H9 (cell line): Measurements from ENCODE around the gene DMD. TPM values are rescaled to one million over a fixed set of nuclear protein-coding genes. Genes with fewer than 3 reads are reported as not detected.

Experiments
- DNase-seq: peaks from one replicate; pipeline ENCODE4 v3.0.0-alpha.2; 2017
- H2AFZ ChIP-seq: one replicate; pipeline ENCODE4 v1.6.1; 2013; ENCODE audit warnings: mild to moderate bottlenecking, low read length, control low read depth, moderate library complexity
- H2AK5ac ChIP-seq: 2 replicates; pipeline ENCODE4 v1.6.1; 2013; ENCODE audit warnings: low read length, control low read depth, mixed read lengths; ENCODE audit not compliant: insufficient read length
- H2BK120ac ChIP-seq: one replicate; pipeline ENCODE4 v1.6.1; 2013; ENCODE audit warnings: low read depth, mild to moderate bottlenecking, low read length, control low read depth, inconsistent platforms; ENCODE audit not compliant: poor library complexity, severe bottlenecking
- H2BK12ac ChIP-seq: 2 replicates; pipeline ENCODE4 v1.6.1; 2013; ENCODE audit warnings: low read length, control low read depth, mixed read lengths, low read depth; ENCODE audit not compliant: insufficient read length
- H2BK15ac ChIP-seq: 2 replicates; pipeline ENCODE4 v1.6.1; 2013; ENCODE audit warnings: low read depth, low read length, control low read depth
- H2BK20ac ChIP-seq: one replicate; pipeline ENCODE4 v1.6.1; 2013; ENCODE audit warnings: low read depth, mild to moderate bottlenecking, low read length, control low read depth, inconsistent platforms; ENCODE audit not compliant: poor library complexity, severe bottlenecking
- H2BK5ac ChIP-seq: 2 replicates; pipeline ENCODE4 v1.6.1; 2013; ENCODE audit warnings: low read length, control low read depth, mixed read lengths; ENCODE audit not compliant: insufficient read length
- H3K14ac ChIP-seq: 2 replicates; pipeline ENCODE4 v1.6.1; 2013; ENCODE audit warnings: low read length, control low read depth; ENCODE audit not compliant: insufficient read depth
- H3K18ac ChIP-seq: 2 replicates; pipeline ENCODE4 v1.6.1; 2013; ENCODE audit warnings: low read depth, mild to moderate bottlenecking, mixed read lengths, low read length, control low read depth; ENCODE audit not compliant: insufficient read length
- H3K23ac ChIP-seq: 2 replicates; pipeline ENCODE4 v1.6.1; 2013; ENCODE audit warnings: low read length, control low read depth, mixed read lengths, low read depth; ENCODE audit not compliant: insufficient read length
- H3K23me2 ChIP-seq: 2 replicates; pipeline ENCODE4 v1.6.1; 2013; ENCODE audit warnings: low read depth, mild to moderate bottlenecking, mixed read lengths, low read length, control low read depth; ENCODE audit not compliant: insufficient read length, poor library complexity, severe bottlenecking
- H3K27ac ChIP-seq: 2 replicates; pipeline ENCODE4 v1.5.1; 2013; ENCODE audit warnings: low read length, control low read depth, mixed read lengths, low read depth; ENCODE audit not compliant: insufficient read length
- H3K27me3 ChIP-seq: 2 replicates; pipeline ENCODE4 v1.6.1; 2013; ENCODE audit warnings: low read length, control low read depth, inconsistent platforms; ENCODE audit not compliant: insufficient read depth
- H3K4ac ChIP-seq: 2 replicates; pipeline ENCODE4 v1.6.1; 2013; ENCODE audit warnings: low read depth, mild to moderate bottlenecking, control low read depth, inconsistent platforms, low read length, moderate library complexity
- H3K4me1 ChIP-seq: 2 replicates; pipeline ENCODE4 v1.6.1; 2013; ENCODE audit warnings: low read length, control low read depth, inconsistent platforms; ENCODE audit not compliant: insufficient read depth
- H3K4me2 ChIP-seq: 2 replicates; pipeline ENCODE4 v1.6.1; 2013; ENCODE audit warnings: low read length, control low read depth, mixed read lengths; ENCODE audit not compliant: insufficient read length, insufficient read depth
- H3K56ac ChIP-seq: 2 replicates; pipeline ENCODE4 v1.6.1; 2013; ENCODE audit warnings: low read depth, mild to moderate bottlenecking, mixed read lengths, low read length, control low read depth; ENCODE audit not compliant: insufficient read length
- H3K79me1 ChIP-seq: 2 replicates; pipeline ENCODE4 v1.6.1; 2013; ENCODE audit warnings: low read depth, mild to moderate bottlenecking, moderate library complexity, low read length, control low read depth, inconsistent platforms; ENCODE audit not compliant: insufficient read depth, poor library complexity, severe bottlenecking
- H3K79me2 ChIP-seq: 2 replicates; pipeline ENCODE4 v1.6.1; 2013; ENCODE audit warnings: low read length, control low read depth, inconsistent platforms; ENCODE audit not compliant: insufficient read depth
- H3K9ac ChIP-seq: 2 replicates; pipeline ENCODE4 v1.6.1; 2013; ENCODE audit warnings: low read length, control low read depth, mixed read lengths; ENCODE audit not compliant: insufficient read length; ENCODE audit errors: extremely low read depth
- H3K9me3 ChIP-seq: one replicate; pipeline ENCODE4 v1.6.1; 2013; ENCODE audit warnings: low read depth, low read length, inconsistent platforms; ENCODE audit not compliant: control insufficient read depth
- H3T11ph ChIP-seq: one replicate; pipeline ENCODE4 v1.6.1; 2013; ENCODE audit warnings: mild to moderate bottlenecking, low read length, control low read depth, inconsistent platforms
- H4K20me1 ChIP-seq: one replicate; pipeline ENCODE4 v1.6.1; 2013; ENCODE audit not compliant: control insufficient read depth, insufficient read length, insufficient read depth
- H4K5ac ChIP-seq: 2 replicates; pipeline ENCODE4 v1.6.1; 2013; ENCODE audit warnings: low read depth, mild to moderate bottlenecking, mixed read lengths, low read length, control low read depth; ENCODE audit not compliant: insufficient read length
- H4K8ac ChIP-seq: replicated peaks from 2 replicates; pipeline ENCODE4 v1.6.1; 2013; ENCODE audit warnings: low read length, control low read depth, mixed read lengths, low read depth; ENCODE audit not compliant: insufficient read length
- H4K91ac ChIP-seq: 2 replicates; pipeline ENCODE4 v1.6.1; 2013; ENCODE audit warnings: low read depth, mild to moderate bottlenecking, moderate library complexity, mixed read lengths, low read length, control low read depth; ENCODE audit not compliant: insufficient read length
- H3K27ac Mint-ChIP-seq, 3 experiments: 2 replicates in 2 of 3; 3 replicates in 1 of 3; pipeline ENCODE4 v1.8.0; 2020 to 2021; ENCODE audit warnings: mixed read lengths in 3 of 3, mild to moderate bottlenecking in 1 of 3, moderate library complexity in 1 of 3
- H3K27me3 Mint-ChIP-seq: 2 replicates; pipeline ENCODE4 v1.8.0; 2021; ENCODE audit warnings: low read depth, mild to moderate bottlenecking, moderate library complexity, mixed read lengths
- H3K36me3 Mint-ChIP-seq, 3 experiments: 2 replicates in 2 of 3; 3 replicates in 1 of 3; pipeline ENCODE4 v1.8.0; 2020 to 2021; ENCODE audit warnings: low read depth in 3 of 3, mixed read lengths in 3 of 3; ENCODE audit not compliant: insufficient read depth in 1 of 3
- H3K4me1 Mint-ChIP-seq, 2 experiments: 2 replicates each; pipeline ENCODE4 v1.8.0; 2020; ENCODE audit warnings: mixed read lengths in 2 of 2
- H3K4me3 Mint-ChIP-seq, 2 experiments: 2 replicates in 1 of 2; 3 replicates in 1 of 2; pipeline ENCODE4 v1.8.0; 2020 to 2021; ENCODE audit warnings: mild to moderate bottlenecking in 2 of 2, mixed read lengths in 2 of 2, moderate library complexity in 1 of 2
- H3K9me3 Mint-ChIP-seq, 2 experiments: 2 replicates in 1 of 2; 3 replicates in 1 of 2; pipeline ENCODE4 v1.8.0; 2020; ENCODE audit warnings: mild to moderate bottlenecking in 2 of 2, mixed read lengths in 2 of 2, moderate library complexity in 1 of 2
- WGBS: extraction: QIAGEN DNeasy Blood & Tissue Kit; methylation state at CpG from one replicate; pipeline ENCODE4 v1.1.7; 2013; ENCODE audit warnings: missing lambda C conversion rate, low lambda C conversion rate, mixed read lengths; ENCODE audit not compliant: insufficient read length; ENCODE audit errors: extremely low coverage; 5-methylcytosine and 5-hydroxymethylcytosine counted together
- total RNA-seq: library from RNA; stranded (reverse); gene quantifications from 2 replicates; pipeline ENCODE4 v1.2.1, GENCODE V29; 2021
- TF ChIP-seq, protein P1 (sequence below): fragments of 200-600 bp; sonication (generic); conservative IDR thresholded peaks from 3 replicates; pipeline ENCODE4 v1.8.0; 2021; ENCODE audit warnings: antibody characterized with exemption, mild to moderate bottlenecking

The DMD gene
- total RNA-seq, 1 experiment from 2014 or later: 3.8 TPM

DNA sequence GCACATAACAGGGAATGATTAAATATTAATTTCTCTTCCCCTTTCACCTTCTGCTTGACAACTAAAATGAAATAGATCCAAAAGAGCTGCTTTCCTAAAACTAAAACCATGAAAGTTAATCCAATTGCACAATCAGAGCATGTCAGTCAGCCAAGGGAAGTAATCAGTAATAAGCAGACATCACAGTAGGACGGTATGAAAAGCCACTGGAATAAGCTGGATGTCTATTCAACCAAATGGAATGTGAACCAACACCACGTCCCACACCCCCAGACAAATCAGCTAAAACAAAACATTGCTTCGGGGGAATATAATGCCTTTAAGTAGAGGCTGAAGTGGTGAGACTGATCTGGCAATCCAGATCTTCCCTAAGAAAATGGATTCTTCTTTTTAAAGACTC, 1280.1 kb downstream of the DMD start:
- no peak overlapping the region for H3K4me2 ChIP-seq
- Mint-ChIP-seq H3K4me1 (no peaks in the 10 kb centered on the region), H3K9me3 (peaks cover 31 to 44% of the 10 kb centered on the region in 2 experiments), H3K4me3 (no peak overlapping the region), H3K27ac (no peak overlapping the region), H3K36me3 (no peaks in the 10 kb centered on the region; a peak in 1 of 7 replicates), H3K27me3 (no peaks in the 10 kb centered on the region)
- H3K18ac ChIP-seq: no peak overlapping the region
- no peaks in the 10 kb centered on the region for H3K79me1 ChIP-seq
- no peak overlapping the region for H2BK20ac ChIP-seq
- H3K56ac ChIP-seq: no peak overlapping the region
- H2AK5ac ChIP-seq: no peak overlapping the region
- no peak overlapping the region for H2AFZ ChIP-seq
- H2BK12ac ChIP-seq: no peak overlapping the region
- H2BK5ac ChIP-seq: no peak overlapping the region
- H3K23me2 ChIP-seq: no peaks in the 10 kb centered on the region
- no peak overlapping the region for H3K14ac ChIP-seq
- no peaks in the 10 kb centered on the region for H3K9me3 ChIP-seq
- no peaks in the 10 kb centered on the region for H3K79me2 ChIP-seq
- no peaks in the 10 kb centered on the region for H3K27me3 ChIP-seq
- WGBS: no CpG with 5 or more reads among the region's 3 CpGs
- H3K4me1 ChIP-seq: no peaks in the 10 kb centered on the region
- H3K9ac ChIP-seq: no peak overlapping the region
- no peak for DNase-seq
- no peak overlapping the region for H3K4ac ChIP-seq
- H3K23ac ChIP-seq: no peak overlapping the region
- no peak overlapping the region for H2BK120ac ChIP-seq
- no peak overlapping the region for H4K5ac ChIP-seq
- H3T11ph ChIP-seq: no peak overlapping the region
- TF ChIP-seq, protein P1, sequence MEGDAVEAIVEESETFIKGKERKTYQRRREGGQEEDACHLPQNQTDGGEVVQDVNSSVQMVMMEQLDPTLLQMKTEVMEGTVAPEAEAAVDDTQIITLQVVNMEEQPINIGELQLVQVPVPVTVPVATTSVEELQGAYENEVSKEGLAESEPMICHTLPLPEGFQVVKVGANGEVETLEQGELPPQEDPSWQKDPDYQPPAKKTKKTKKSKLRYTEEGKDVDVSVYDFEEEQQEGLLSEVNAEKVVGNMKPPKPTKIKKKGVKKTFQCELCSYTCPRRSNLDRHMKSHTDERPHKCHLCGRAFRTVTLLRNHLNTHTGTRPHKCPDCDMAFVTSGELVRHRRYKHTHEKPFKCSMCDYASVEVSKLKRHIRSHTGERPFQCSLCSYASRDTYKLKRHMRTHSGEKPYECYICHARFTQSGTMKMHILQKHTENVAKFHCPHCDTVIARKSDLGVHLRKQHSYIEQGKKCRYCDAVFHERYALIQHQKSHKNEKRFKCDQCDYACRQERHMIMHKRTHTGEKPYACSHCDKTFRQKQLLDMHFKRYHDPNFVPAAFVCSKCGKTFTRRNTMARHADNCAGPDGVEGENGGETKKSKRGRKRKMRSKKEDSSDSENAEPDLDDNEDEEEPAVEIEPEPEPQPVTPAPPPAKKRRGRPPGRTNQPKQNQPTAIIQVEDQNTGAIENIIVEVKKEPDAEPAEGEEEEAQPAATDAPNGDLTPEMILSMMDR: no peak
- H2BK15ac ChIP-seq: no peak overlapping the region
- H3K27ac ChIP-seq: no peak overlapping the region
- H4K91ac ChIP-seq: no peak overlapping the region
- H4K20me1 ChIP-seq: no peaks in the 10 kb centered on the region
- H4K8ac ChIP-seq: no peak overlapping the region
